Astrocyte of the cerebellum (primary cell): ENCODE results near the gene LSM3.

Experiments
- DNase-seq: peaks from one replicate; pipeline ENCODE4 v3.0.0-alpha.2; 2011; ENCODE audit warnings: low read depth
- H3K4me3 ChIP-seq: 2 replicates; pipeline ENCODE4 v1.5.1; 2011; ENCODE audit warnings: mild to moderate bottlenecking, low read depth, low read length, moderate library complexity
- in situ Hi-C: cut with HindIII; loops from 2 replicates; pipeline ENCODE4 v1.10.0; 2017; ENCODE audit warnings: low sequenced_read_pairs
- TF ChIP-seq, protein P1 (sequence below): IDR thresholded peaks from 2 replicates; pipeline ENCODE4 v1.5.1; 2012; ENCODE audit warnings: low read length, low read depth, moderate library complexity, mild to moderate bottlenecking; ENCODE audit errors: missing control alignments

Gene LSM3

DNA sequence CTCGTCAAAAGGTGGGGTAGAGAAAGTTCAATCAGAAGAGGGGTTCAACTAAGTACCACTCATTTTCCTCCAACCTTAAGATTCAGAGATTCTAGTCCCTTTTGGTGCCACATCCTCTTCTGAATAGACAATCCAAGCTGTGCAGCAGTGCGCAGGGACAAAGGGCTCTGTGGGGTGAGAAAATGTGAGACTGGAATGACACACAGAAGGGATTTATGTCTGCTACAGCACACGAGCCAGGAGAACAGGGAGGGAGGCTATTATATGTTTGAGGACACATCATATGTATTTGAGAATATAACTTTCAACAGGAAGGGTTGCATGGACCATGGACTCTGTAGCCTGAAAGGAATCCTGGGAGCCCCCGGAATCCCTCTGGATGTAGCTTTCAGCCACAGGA is 33.0 kb downstream of the LSM3 start:
- in situ Hi-C loops, result loop anchor here (5.0 kb wide), 2 partner anchors 41 to 44 kb away; no protein-coding TSS in a partner anchor
- TF ChIP-seq, protein P1, sequence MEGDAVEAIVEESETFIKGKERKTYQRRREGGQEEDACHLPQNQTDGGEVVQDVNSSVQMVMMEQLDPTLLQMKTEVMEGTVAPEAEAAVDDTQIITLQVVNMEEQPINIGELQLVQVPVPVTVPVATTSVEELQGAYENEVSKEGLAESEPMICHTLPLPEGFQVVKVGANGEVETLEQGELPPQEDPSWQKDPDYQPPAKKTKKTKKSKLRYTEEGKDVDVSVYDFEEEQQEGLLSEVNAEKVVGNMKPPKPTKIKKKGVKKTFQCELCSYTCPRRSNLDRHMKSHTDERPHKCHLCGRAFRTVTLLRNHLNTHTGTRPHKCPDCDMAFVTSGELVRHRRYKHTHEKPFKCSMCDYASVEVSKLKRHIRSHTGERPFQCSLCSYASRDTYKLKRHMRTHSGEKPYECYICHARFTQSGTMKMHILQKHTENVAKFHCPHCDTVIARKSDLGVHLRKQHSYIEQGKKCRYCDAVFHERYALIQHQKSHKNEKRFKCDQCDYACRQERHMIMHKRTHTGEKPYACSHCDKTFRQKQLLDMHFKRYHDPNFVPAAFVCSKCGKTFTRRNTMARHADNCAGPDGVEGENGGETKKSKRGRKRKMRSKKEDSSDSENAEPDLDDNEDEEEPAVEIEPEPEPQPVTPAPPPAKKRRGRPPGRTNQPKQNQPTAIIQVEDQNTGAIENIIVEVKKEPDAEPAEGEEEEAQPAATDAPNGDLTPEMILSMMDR, result no peak
- no peak for DNase-seq
- no peak overlapping the region for H3K4me3 ChIP-seq

DNA sequence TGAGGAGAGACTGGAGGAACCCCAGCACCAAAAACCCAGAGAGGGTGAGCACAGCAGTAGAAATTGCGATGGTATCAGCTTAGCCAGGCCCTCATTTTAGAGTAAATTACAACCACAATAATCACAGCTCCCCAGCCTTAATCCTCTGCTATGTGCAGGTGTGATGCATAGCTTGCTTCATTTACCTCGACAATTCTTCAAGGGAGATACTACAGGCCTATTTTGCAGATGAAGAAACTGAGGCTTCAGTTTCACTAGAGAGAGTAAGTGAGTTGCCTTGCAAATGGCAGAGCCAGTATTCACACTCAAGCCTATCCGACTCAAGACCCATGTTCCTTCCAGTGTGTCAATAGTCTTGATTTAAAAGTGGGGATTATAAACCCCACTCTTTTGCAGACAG is 33.4 kb downstream of the LSM3 start:
- H3K4me3 ChIP-seq, result no peak overlapping the region
- TF ChIP-seq, protein P1, result no peak
- no peak for DNase-seq
- in situ Hi-C loops, result loop anchor here (5.0 kb wide), 2 partner anchors 40 to 45 kb away; no protein-coding TSS in a partner anchor

DNA sequence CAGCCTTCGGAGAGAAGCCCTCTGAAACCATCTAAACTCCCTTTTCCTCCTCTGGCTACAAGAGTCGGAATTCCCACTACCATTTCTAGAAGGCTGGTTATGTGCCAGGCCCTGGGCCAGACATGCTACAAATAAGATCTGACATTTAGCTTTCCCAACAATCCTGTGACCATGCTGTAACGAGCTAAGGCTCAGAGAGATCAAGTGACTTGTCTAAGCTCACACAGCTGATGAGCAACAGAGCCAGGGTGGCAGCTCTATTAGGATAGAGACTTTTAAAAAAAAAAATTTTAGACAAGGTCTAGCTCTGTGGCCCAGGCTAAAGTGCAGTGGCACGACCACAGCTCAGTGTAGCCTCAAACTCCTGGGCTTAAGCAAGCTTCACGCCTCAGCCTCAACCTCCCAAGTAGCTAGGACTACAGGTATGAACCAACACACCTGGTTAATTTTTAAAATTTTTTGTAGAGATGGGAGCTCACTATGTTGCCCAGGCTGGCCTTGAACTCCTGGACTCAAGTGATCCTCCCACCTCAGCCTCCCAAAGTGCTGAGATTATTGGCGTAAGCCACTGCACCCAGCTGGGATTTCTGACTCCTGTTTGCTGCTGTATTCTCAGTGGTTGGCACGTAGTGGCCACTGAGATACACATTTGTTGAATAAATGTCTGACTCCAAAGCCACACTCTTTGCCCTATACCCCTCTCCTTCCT is 34.6 kb downstream of the LSM3 start:
- in situ Hi-C loops, result loop anchor here (5.0 kb wide), 2 partner anchors 39 to 46 kb away; no protein-coding TSS in a partner anchor
- no peak overlapping the region for H3K4me3 ChIP-seq
- TF ChIP-seq, protein P1, result no peak
- no peak for DNase-seq

DNA sequence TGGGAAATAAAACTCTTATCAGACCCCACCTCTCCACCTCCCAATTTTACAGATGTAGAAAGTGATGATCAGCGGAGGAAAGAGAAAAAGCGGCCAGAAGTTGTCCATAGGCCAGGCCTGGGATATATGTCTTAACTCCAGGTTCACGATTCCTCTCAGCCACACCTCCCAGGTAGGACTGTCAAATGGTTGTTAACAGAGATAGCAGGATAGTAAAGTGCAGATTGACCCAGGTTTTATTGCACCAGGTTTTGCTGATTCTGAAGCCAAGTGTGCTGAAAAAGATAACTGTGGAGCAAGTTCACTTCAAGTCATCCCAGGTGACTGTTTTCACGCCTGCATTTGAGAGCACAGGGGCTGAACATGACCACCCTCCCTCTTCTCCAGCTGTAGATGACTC is 36.1 kb downstream of the LSM3 start:
- H3K4me3 ChIP-seq, result no peak overlapping the region
- TF ChIP-seq, protein P1, result no peak
- no peak for DNase-seq
- in situ Hi-C loops, result loop anchor here (5.0 kb wide), 2 partner anchors 38 to 47 kb away; no protein-coding TSS in a partner anchor

DNA sequence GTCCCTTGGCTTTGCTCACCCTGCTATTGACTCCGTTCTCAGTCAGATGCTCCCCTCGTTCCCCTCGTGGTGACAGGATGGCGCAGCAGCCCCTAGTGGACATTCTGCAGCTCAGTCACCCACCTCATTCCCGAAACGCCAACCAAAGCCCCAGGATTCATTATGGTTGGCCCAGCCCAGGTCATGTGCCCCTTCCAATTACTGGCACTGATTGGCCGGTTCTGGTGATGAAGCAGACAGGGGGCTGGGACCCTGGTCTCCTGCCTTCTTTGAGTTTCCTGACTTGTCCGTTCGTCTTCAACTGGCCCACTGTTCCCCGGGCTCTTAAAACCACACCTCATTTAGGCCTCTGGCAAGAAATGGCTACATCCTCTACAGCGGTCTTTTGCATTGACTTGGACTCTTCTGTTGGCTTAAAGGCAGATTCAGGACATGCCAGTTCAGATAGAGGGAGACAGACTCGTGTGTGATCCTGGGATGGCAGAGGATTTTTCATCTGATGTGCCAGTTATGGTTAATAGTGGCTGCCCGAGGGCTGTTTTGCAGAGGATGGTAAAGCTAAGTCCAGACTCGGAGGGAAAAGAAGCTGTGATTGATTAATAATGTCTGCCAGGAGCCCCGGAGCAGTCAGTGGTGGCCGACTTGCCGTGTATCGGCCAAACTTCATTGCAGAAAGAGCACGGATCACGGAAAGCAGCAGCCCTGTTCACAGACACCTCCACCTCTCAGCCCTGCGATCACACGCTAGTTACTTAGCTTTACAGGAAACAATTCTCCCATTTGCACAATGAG is 37.8 kb downstream of the LSM3 start:
- H3K4me3 ChIP-seq, result peak overlapping the region; percentile 31
- peak; percentile 53 for DNase-seq
- TF ChIP-seq, protein P1, result peak; percentile 64
- in situ Hi-C loops, result no loop called here

DNA sequence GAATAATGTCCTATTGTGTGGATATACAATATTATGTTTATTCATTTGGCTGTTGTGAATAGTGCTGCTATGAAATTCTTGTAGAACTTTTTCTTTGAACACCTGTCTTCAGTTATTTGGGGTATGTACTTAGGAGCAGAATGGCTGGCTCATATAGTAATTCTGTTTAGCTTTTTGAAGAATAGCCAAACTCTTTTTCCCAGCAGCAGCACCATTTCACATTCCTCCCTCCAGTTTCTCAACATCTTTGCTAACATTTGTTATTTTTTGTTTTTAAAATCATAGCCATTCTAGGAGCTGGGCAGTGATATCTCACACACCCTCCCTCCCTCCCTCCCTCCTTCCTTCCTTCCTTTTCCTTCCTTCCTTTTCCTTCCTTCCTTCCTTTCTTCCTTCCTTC is 39.7 kb downstream of the LSM3 start:
- in situ Hi-C loops, result no loop called here
- TF ChIP-seq, protein P1, result no peak
- no peak overlapping the region for H3K4me3 ChIP-seq
- DNase-seq, result no peak
